IPS-20b (cell line): ENCODE results near the gene TMEM181.
"Not testable (repeated sequence)": the region's sequence is repeated elsewhere in the genome, so short reads cannot be mapped to it uniquely, and the experiment has no call there.

ENCODE experiments used
- H3K27ac ChIP-seq: one replicate; pipeline ENCODE4 v1.5.1; 2013; ENCODE audit warnings: low read length
- H3K27me3 ChIP-seq: 2 replicates; pipeline ENCODE4 v1.6.1; 2013; ENCODE audit warnings: mild to moderate bottlenecking, low read length, inconsistent platforms; ENCODE audit not compliant: insufficient read depth
- H3K36me3 ChIP-seq: 2 replicates; pipeline ENCODE4 v1.6.1; 2013; ENCODE audit warnings: low read depth, mild to moderate bottlenecking, inconsistent platforms, low read length, moderate library complexity; ENCODE audit not compliant: insufficient read depth
- H3K4me1 ChIP-seq: 2 replicates; pipeline ENCODE4 v1.6.1; 2013; ENCODE audit warnings: mild to moderate bottlenecking, control low read depth, inconsistent platforms, low read length, moderate library complexity; ENCODE audit not compliant: insufficient read depth
- H3K4me3 ChIP-seq: 2 replicates; pipeline ENCODE4 v1.5.1; 2013; ENCODE audit warnings: mild to moderate bottlenecking, low read length, inconsistent platforms
- H3K9ac ChIP-seq: 2 replicates; pipeline ENCODE4 v1.6.1; 2013; ENCODE audit warnings: low read depth, mild to moderate bottlenecking, inconsistent platforms, low read length, moderate library complexity
- H3K9me3 ChIP-seq: 2 replicates; pipeline ENCODE4 v1.6.1; 2013; ENCODE audit warnings: mild to moderate bottlenecking, low read depth, low read length, inconsistent platforms; ENCODE audit not compliant: insufficient read depth

The TMEM181 gene

DNA sequence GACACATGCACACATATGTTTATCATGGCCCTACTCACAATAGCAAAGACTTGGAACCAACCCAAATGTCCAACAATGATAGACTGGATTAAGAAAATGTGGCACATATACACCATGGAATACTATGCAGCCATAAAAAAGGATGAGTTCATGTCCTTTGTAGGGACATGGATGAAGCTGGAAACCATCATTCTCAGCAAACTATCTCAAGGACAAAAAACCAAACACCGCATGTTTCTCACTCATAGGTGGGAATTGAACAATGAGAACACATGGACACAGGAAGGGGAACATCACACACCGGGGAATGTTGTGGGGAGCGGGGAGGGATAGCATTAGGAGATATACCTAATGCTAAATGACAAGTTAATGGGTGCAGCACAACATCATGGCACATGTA is 117.2 kb downstream of the TMEM181 start:
- H3K9ac ChIP-seq, H3K27me3 ChIP-seq, H3K9me3 ChIP-seq, H3K4me1 ChIP-seq, H3K4me3 ChIP-seq, H3K27ac ChIP-seq, H3K36me3 ChIP-seq: not testable (repeated sequence)

DNA sequence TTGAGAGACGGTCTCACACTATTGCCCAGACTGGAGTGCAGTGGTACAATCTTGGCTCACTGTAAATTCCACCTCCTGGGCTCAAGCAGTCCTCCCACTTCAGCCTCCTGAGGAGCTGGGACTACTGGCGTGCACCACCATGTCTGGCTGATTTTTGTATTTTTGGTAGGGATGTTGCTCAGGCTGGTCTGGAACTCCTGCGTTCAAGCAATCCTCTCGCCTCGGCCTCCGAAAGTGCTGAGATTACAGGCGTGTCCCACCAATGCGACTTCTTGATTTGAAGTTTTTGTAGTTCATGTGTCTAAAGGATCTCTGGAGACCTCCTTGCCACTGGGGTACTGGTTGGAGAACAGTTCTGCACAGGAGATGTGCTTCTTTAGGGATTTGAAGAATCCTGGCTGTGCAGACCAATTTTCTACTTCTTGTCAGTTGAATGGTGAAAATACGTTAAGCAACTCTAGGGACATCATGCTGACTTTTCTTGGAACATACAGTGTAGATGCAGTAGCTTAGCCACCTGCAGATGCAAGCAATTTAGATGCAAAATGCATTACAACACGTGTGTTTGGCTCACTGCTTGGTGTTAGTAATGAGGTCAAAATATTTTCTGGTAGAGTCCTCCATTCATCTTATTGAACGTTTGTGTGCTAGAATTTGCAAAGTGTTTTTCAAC is 118.2 kb downstream of the TMEM181 start:
- no peak overlapping the region for H3K9ac ChIP-seq
- H3K4me1 ChIP-seq = no peaks in the 10 kb centered on the region
- H3K27me3 ChIP-seq = no peaks in the 10 kb centered on the region
- no peak overlapping the region for H3K4me3 ChIP-seq
- no peaks in the 10 kb centered on the region for H3K36me3 ChIP-seq
- H3K9me3 ChIP-seq = no peaks in the 10 kb centered on the region
- H3K27ac ChIP-seq = no peak overlapping the region

DNA sequence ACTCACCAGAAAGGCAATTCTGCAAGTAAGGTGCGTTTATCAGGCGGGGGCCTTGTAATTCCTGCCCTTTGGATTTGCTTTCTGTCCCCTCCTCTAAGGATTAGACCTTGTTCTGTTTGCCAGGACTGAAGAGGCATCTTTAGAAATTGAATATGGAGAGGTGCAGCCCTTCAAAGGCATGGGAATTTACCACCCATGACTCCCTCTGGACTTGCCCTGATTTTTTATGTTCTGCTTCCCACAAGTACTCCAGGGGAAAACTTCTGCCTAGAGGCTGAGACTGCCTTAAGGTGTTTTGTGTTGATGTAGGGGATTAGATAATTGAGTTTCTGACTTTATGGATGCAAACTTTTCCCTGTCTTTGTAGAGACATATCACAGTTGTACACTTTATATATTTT is 120.1 kb downstream of the TMEM181 start:
- no peak overlapping the region for H3K27ac ChIP-seq
- no peaks in the 10 kb centered on the region for H3K36me3 ChIP-seq
- no peaks in the 10 kb centered on the region for H3K9me3 ChIP-seq
- no peaks in the 10 kb centered on the region for H3K27me3 ChIP-seq
- no peak overlapping the region for H3K4me3 ChIP-seq
- no peaks in the 10 kb centered on the region for H3K4me1 ChIP-seq
- no peak overlapping the region for H3K9ac ChIP-seq

DNA sequence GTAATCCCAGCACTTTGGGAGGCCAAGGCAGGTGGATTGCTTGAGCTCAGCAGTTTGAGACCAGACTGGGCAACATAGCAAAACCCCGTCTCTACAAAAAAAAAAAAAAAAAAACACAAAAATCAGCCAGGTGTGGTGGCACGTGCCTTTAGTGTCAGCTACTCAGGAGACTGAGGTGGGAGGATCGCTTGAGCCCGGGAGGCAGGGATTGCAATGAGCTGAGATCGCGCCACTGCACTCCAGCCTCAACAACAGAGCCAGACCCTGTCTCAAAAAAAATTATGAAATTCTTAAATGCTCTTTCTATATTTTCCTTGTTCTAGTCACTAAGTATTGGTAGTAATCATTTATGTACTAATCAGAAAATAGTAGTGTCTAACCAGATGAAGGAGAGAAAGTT is 120.6 kb downstream of the TMEM181 start:
- Histone ChIP-seq H3K9ac (no peak overlapping the region), H3K4me1 (no peaks in the 10 kb centered on the region), H3K27ac (no peak overlapping the region), H3K27me3 (no peaks in the 10 kb centered on the region), H3K36me3 (no peaks in the 10 kb centered on the region), H3K9me3 (no peaks in the 10 kb centered on the region), H3K4me3 (no peak overlapping the region)

DNA sequence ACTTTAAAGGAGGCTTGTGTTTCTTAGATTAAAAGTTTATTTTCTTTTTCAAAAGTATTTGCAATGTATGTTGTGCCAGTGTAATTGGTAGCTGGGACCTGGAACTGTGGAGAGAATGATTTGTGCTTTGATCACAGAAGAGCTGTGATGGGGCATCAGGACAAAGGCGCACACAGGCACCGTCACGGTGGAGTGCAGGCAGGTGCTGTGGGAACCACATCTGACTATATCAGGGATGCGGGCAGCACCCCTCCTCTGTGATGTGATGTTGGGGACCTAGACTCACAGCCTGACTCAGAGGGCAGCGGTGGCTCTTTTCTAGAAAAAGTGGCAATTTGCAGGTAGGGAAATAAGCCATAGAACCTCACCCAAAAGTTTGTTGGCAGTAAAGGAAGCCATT is 124.4 kb downstream of the TMEM181 start:
- H3K9ac ChIP-seq = no peak overlapping the region
- H3K27me3 ChIP-seq = no peaks in the 10 kb centered on the region
- H3K9me3 ChIP-seq = no peaks in the 10 kb centered on the region
- no peak overlapping the region for H3K4me3 ChIP-seq
- no peaks in the 10 kb centered on the region for H3K4me1 ChIP-seq
- H3K27ac ChIP-seq = no peak overlapping the region
- H3K36me3 ChIP-seq = no peaks in the 10 kb centered on the region

DNA sequence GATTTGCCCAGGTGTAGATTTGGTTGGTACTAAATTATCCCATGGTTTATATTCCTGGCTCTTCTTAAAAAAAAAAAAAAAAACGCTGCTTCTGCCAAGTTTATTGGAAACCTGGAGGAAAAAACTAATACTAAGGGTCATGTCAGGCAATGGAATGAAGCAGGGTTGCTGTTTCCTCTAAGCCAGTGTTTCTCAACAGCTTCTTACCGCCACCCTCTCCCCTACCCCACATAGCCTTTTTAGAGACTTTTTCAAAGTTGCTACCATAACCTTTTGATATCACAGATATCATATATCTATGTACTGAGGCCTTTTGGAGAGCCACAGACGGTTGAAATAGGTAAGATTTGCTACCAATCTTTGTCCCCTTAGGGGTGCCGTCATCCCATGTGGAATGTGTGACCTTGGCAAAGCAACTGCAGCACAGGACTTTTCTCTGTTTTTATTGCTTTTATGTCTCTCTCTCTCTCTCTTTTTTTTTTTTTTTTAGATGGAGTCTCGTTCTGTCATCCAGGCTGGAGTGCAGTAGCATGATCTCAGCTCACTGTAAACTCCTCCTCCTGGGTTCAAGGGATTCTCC is 124.9 kb downstream of the TMEM181 start:
- Histone ChIP-seq H3K4me1 (no peaks in the 10 kb centered on the region), H3K9ac (no peak overlapping the region), H3K9me3 (no peaks in the 10 kb centered on the region), H3K36me3 (no peaks in the 10 kb centered on the region), H3K4me3 (no peak overlapping the region), H3K27me3 (no peaks in the 10 kb centered on the region), H3K27ac (no peak overlapping the region)
